Stomach (tissue), 9 donors: ENCODE data around the gene ATP6V1B1. TPM values are rescaled to one million over a fixed set of nuclear protein-coding genes. Genes with fewer than 3 reads are reported as not detected.

Experiments used
- DNase-seq, 2 donors: peaks; one replicate each; pipeline versions ENCODE4 v3.0.0 to v3.0.0-alpha.2; 2013 to 2019
- H3K27ac ChIP-seq, 5 donors: fragments of 200-600 bp in 4 of 5; sonication (generic) in 4 of 5; one replicate each; pipeline ENCODE4 v1.5.1; 2013 to 2019; ENCODE audit warnings: mild to moderate bottlenecking in 1 of 5, moderate library complexity in 1 of 5
- H3K27me3 ChIP-seq, 3 donors: fragments of 200-600 bp; sonication (generic); one replicate each; pipeline ENCODE4 v1.5.1; 2017 to 2019; ENCODE audit warnings: mixed run types in 1 of 3
- H3K36me3 ChIP-seq, 4 donors: fragments of 200-600 bp; sonication (generic); 1 replicate in 3 of 4; 2 replicates in 1 of 4; pipeline ENCODE4 v1.5.1; 2016 to 2019
- H3K4me1 ChIP-seq, 4 donors: fragments of 200-600 bp; sonication (generic); one replicate each; pipeline ENCODE4 v1.5.1; 2016 to 2019
- H3K4me3 ChIP-seq, 4 donors: fragments of 200-600 bp; sonication (generic) in 3 of 4; one replicate each; pipeline ENCODE4 v1.5.1; 2016 to 2019; ENCODE audit warnings: mild to moderate bottlenecking in 1 of 4
- H3K9me3 ChIP-seq, 4 donors: fragments of 200-600 bp; sonication (generic); one replicate each; pipeline ENCODE4 v1.5.1; 2016 to 2019
- CTCF ChIP-seq, 7 experiments: fragments of 450-650 bp in 4 of 7; fragments of 200-600 bp in 3 of 7; sonication (generic) in 3 of 7; IDR thresholded peaks; one replicate each; pipeline ENCODE4 v1.5.1; 2016 to 2019; ENCODE audit warnings: antibody characterized with exemption in 7 of 7, control low read depth in 2 of 7, mild to moderate bottlenecking in 1 of 7
- EP300 ChIP-seq: sonication (generic); formaldehyde crosslinking; IDR thresholded peaks from one replicate; pipeline ENCODE4 v1.6.1; 2017; ENCODE audit warnings: antibody characterized with exemption
- POLR2A ChIP-seq, 4 donors: fragments of 450-650 bp; IDR thresholded peaks; one replicate each; pipeline ENCODE4 v1.6.1; 2016; ENCODE audit warnings: antibody characterized with exemption in 4 of 4, control low read depth in 2 of 4, mild to moderate bottlenecking in 1 of 4, moderate library complexity in 1 of 4
- POLR2AphosphoS5 ChIP-seq, 3 donors: sonication (generic); formaldehyde crosslinking; IDR thresholded peaks; one replicate each; pipeline ENCODE4 v1.6.1; 2016; ENCODE audit warnings: antibody characterized with exemption in 3 of 3
- WGBS, 5 donors: extraction: QIAGEN DNeasy Blood & Tissue Kit in 3 of 5; methylation state at CpG; one replicate each; pipeline versions ENCODE4 v1.1.5 to v1.1.7; 2013 to 2018; 5-methylcytosine and 5-hydroxymethylcytosine counted together
- intact Hi-C: fragments of 100-400 bp; cut with DNase I; formaldehyde crosslinking; loops from one replicate; pipeline ENCODE4 v1.15.1; 2023; ENCODE audit warnings: low total_unique reads
- polyA plus RNA-seq, 3 donors: library from polyadenylated mRNA; stranded (reverse); fragments of 200-250 nt; gene quantifications; one replicate each; pipeline ENCODE4 v1.2.3, GENCODE V29; 2013
- total RNA-seq, 5 donors: library from RNA; depleted of rRNA; stranded (reverse); fragments of >200 nt; gene quantifications; one replicate each; pipeline versions ENCODE4 v1.1.0 to v1.2.3, GENCODE V29; 2014 to 2016
- donor health status: healthy with polysubstance abuse.
- donor health status: Bipolar disorder and iron deficiency.
- donor health status: healthy.

Gene ATP6V1B1
- total and polyA plus RNA-seq, 8 donors: 0.35 to 0.55 TPM; not detected in 6

GRCh38 chr2:70988726-70989648 lies 53.3 kb downstream of the ATP6V1B1 start:
- peaks cover 49 to 80% (median 72%) of the 10 kb centered on the region in 4 donors for H3K36me3 ChIP-seq

GRCh38 chr2:70990216-70990615 lies 54.5 kb downstream of the ATP6V1B1 start:
- no peaks in the 10 kb centered on the region for H3K27me3 ChIP-seq
- peaks cover 49 to 70% (median 70%) of the 10 kb centered on the region in 4 donors for H3K36me3 ChIP-seq
- no peak for TF ChIP-seq POLR2A (IDR thresholded peaks at IDR 0.05)
- no peak for TF ChIP-seq POLR2AphosphoS5 (IDR thresholded peaks at IDR 0.05)
- no peak for TF ChIP-seq CTCF (IDR thresholded peaks at IDR 0.05)
- TF ChIP-seq EP300: no peak
- H3K4me1 ChIP-seq: peaks cover 19 to 39% (median 28%) of the 10 kb centered on the region in 4 donors
- no peak overlapping the region for H3K4me3 ChIP-seq
- H3K27ac ChIP-seq: no peak overlapping the region
- intact Hi-C loops: no loop called here
- H3K9me3 ChIP-seq: no peaks in the 10 kb centered on the region
- 59 to 83% (median 75%) methylated on average over 5 of the region's 5 CpGs for WGBS, 5 donors
- no peak for DNase-seq

More at GRCh38 chr2:70988726-70989648, 53.3 kb downstream of the ATP6V1B1 start:
- H3K9me3 ChIP-seq: no peaks in the 10 kb centered on the region
- H3K27ac ChIP-seq: no peak overlapping the region
- DNase-seq: no peak
- H3K4me1 ChIP-seq: peaks cover 15 to 43% (median 30%) of the 10 kb centered on the region in 4 donors
- H3K4me3 ChIP-seq: no peak overlapping the region
- no peak for TF ChIP-seq POLR2A (IDR thresholded peaks at IDR 0.05)
- 88 to 92% (median 92%) methylated on average over 16 of the region's 16 CpGs for WGBS, 5 donors
- no peaks in the 10 kb centered on the region for H3K27me3 ChIP-seq
- intact Hi-C loops: no loop called here

GRCh38 chr2:70991142-70991541 lies 55.4 kb downstream of the ATP6V1B1 start:
- Histone ChIP-seq H3K27me3 (no peaks in the 10 kb centered on the region), H3K9me3 (no peaks in the 10 kb centered on the region), H3K4me3 (no peak overlapping the region), H3K27ac (no peak overlapping the region), H3K36me3 (peaks cover 43 to 61% (median 60%) of the 10 kb centered on the region in 4 donors), H3K4me1 (peaks cover 24 to 42% (median 34%) of the 10 kb centered on the region in 4 donors)
- no peak for TF ChIP-seq CTCF (IDR thresholded peaks at IDR 0.05)
- TF ChIP-seq EP300: no peak
- TF ChIP-seq POLR2A (IDR thresholded peaks at IDR 0.05): no peak
- no peak for TF ChIP-seq POLR2AphosphoS5 (IDR thresholded peaks at IDR 0.05)
- 88 to 100% (median 95%) methylated on average over 3 to 5 of the region's 5 CpGs for WGBS, 5 donors
- no peak for DNase-seq
- intact Hi-C loops: no loop called here

GRCh38 chr2:70991742-70992141 lies 56.0 kb downstream of the ATP6V1B1 start:
- no peak for DNase-seq
- WGBS, 5 donors: 81 to 90% (median 88%) methylated on average over 9 of the region's 9 CpGs
- intact Hi-C loops: no loop called here
- peaks cover 40 to 55% (median 54%) of the 10 kb centered on the region in 4 donors for H3K36me3 ChIP-seq
- TF ChIP-seq CTCF (IDR thresholded peaks at IDR 0.05) (no peak), POLR2AphosphoS5 (IDR thresholded peaks at IDR 0.05) (no peak), EP300 (no peak), POLR2A (IDR thresholded peaks at IDR 0.05) (no peak)
- no peak overlapping the region for H3K4me3 ChIP-seq
- no peak overlapping the region for H3K27ac ChIP-seq
- H3K4me1 ChIP-seq: peaks cover 24 to 42% (median 34%) of the 10 kb centered on the region in 4 donors
- no peaks in the 10 kb centered on the region for H3K27me3 ChIP-seq
- H3K9me3 ChIP-seq: no peaks in the 10 kb centered on the region
